ENCODE results near the gene GPD2.

- TF ChIP-seq TAF1 (IDR thresholded peaks at IDR 0.05; ENCODE audit: borderline replicate concordance, low read depth, low read length) (no peak), POLR2A (IDR thresholded peaks at IDR 0.05; ENCODE audit: low read depth, low read length) (no peak), POLR2AphosphoS5 (IDR thresholded peaks at IDR 0.05; ENCODE audit: low read depth, low read length) (no peak)
These were observed 69.5 kb downstream of the GPD2 start for GRCh38 chr2:156505696-156506095.

Data from GM12892 (cell line).